ENCODE results near the gene FMO5.
"Not testable (repeated sequence)": the region's sequence is repeated elsewhere in the genome, so short reads cannot be mapped to it uniquely, and the experiment has no call there.

The FMO5 gene

DNA sequence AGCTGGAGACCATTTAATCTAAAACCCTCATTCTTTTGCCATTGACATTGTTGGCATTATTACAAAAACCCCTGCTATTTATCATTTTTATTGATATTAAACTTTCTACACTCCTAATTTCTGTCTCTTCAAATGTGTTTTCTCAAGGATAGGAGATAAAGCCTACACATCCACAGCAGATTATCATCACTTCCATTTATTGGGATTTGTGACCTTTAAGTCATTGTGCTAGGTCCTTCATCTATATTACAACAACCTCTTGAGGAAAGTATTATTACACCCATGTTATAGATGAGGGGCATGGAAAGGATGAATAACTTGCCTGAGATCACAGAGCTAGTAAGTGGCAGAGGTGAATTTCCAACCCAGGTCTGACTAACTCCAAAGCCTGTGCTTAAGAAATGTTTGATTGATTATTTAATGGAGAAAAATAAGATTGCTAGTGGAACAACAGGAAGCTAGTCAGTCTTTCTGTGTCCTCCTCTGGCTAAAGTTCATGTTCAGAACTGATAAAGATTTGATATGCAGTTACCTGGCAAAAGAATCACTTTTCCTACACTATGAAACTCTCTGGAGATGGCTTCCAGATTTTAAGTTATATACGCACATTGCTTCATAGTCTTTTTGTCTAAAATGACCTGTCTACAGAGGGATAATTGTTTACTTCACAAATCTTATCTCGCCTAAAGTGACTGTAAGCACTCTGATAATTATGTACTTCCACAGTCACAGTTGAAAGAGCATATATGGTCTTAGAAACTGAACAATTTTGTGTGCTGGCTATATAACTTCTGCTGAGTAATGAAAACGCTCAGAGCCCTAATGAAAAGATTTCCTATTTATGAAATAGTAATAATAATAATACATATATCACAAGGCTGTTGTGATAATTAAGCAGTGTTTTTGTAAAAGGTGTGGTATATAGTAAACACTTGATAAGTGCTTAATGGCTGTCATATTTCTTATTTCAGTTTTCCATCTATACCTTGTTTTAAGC is 15.0 kb downstream of the FMO5 start:
- DNase-seq (ENCODE audit: low read depth in 2 of 2, low spot score in 1 of 2): no peak

DNA sequence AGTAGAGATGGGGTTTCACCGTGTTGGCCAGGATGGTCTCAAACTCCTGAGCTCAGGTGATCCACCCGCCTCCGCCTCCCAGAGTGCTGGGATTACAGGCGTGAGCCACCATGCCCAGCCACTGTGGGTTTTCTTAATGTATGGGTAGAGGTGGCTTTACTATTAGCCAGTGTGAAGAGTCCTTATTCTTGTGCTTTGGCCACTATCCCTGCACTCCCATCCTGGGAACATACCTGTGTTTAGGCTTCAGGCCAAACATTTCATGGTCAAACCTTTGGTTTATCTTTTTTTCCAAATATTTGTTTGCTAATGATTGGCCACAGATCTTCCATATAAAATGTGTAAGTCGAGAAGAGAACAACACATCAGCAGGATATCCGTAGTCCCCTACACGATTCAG is 16.5 kb downstream of the FMO5 start:
- DNase-seq (ENCODE audit: low read depth in 2 of 2, low spot score in 1 of 2): no peak

DNA sequence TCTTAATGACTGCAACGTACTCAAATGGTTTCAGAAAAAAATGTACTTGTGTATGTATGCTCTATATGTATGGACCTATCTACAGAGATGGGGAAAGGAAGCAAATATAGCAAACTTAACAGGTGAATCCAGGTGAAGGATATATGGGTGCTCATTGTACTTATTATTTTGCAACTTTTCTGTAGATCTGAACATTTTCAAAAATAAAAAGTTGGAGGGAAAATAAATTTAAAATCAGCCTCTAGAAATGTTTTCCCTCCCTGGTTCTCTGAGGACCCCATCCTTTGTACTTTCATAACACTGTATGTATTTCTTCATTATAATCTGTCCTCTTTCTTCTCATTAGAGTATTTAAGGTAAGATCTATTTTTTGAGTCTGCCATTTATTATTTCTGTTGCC is 17.9 kb downstream of the FMO5 start:
- no peak for DNase-seq (ENCODE audit: low read depth in 2 of 2, low spot score in 1 of 2)

GRCh38 chr1:147204080-147204479 is 21.1 kb downstream of the FMO5 start:
- no peak for DNase-seq (ENCODE audit: low read depth in 2 of 2, low spot score in 1 of 2)

DNA sequence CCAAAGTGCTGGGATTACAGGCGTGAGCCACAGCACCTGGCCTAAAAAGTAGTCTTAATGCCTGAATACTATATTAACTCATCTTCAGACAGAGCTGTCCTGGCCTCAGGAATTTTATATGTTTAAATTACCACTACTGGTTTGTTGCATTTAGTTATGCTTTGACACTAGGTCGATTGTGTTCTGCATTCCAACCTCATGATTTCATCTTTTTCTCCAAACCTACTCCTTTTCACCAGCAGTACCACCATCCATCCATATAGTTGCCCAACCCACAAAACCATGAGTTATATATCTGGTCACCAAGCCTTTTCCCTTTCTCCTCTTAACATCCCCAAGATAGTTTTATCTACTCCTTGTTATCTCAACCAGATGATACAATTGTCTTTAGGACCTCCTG is 22.6 kb downstream of the FMO5 start:
- no peak for DNase-seq (ENCODE audit: low read depth in 2 of 2, low spot score in 1 of 2)

GRCh38 chr1:147201786-147202185 is 23.4 kb downstream of the FMO5 start:
- DNase-seq (ENCODE audit: low read depth in 2 of 2, low spot score in 1 of 2): no peak

GRCh38 chr1:147201276-147201675 is 23.9 kb downstream of the FMO5 start:
- DNase-seq (ENCODE audit: low read depth in 2 of 2, low spot score in 1 of 2): no peak

GRCh38 chr1:147197324-147197723 is 27.8 kb downstream of the FMO5 start:
- DNase-seq (ENCODE audit: low read depth in 2 of 2, low spot score in 1 of 2): not testable (repeated sequence)

- no peak for DNase-seq (ENCODE audit: low read depth in 2 of 2, low spot score in 1 of 2)
Observed at GRCh38 chr1:147189514-147189913, 35.6 kb downstream of the FMO5 start.

DNA sequence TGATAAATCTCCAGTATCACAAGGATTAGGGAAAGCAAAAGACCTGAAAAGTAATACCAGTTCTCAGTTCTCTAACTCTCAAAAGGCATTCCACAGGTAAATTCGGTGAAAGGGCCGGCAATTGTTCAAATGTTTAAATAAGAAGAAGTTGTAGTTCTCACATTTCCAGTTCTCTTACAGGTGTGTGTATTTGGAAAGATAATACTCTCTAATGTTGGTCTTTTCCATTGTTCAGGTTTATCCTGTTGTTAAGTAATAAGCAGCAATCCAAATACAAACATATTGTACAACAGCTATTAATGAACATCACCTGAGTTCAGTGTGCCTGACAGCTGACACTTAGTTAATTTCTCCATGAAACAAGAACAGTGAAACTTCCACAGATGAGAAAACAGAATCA is 39.7 kb downstream of the FMO5 start:
- no peak for DNase-seq (ENCODE audit: low read depth in 2 of 2, low spot score in 1 of 2)

GRCh38 chr1:147177611-147178380 is 47.3 kb downstream of the FMO5 start:
- DNase-seq (ENCODE audit: low read depth in 2 of 2, low spot score in 1 of 2): no peak

DNA sequence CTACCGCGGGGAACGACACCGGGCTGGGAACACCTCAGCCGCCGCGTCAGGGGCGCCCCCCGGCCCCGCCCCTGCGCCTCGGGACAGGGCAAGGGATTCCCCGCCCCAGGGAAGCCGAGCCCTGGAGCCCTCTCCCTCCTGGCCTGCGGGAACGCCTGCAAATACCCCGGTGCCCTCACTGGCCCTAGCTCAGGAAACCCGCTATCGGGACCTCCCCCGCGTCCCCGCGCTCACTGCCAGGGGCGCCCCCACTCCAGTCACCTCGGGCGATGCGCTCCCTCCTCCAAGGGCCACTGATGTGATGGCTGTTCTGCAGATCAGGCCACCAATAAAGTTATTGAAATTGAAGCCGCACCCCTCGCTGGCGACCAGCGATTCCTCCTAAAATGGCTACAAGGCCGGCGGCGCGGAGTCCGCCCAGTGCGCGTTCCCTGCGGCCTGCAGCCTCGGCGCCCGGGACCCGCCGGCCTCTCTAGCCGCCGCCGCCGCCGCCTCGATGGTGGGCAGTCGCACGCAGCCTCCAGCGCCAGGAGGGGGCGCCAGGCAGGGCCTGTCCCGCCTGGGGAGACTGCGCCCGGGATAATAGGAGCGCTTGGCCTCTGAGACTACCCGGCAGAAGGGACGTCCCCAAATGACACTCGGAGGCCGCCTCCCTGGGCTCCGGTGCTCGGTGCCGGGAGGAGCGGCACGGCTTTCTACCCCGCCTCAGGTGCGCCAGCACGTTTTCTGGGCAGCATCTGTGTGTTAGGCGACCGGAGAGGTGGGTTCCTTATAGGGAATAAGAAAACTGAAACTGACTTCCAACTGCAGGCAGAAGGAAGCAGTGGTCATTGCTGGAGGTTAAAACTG is 52.7 kb downstream of the FMO5 start, which contains the start of gene PRKAB2:
Gene PRKAB2 (minus strand): TSS at position 303 of the 849 bp plus-strand sequence. CDS start 326 bp downstream, outside the sequence.
- peak; percentile 70 to 77 for DNase-seq (ENCODE audit: low read depth in 2 of 2, low spot score in 1 of 2)

DNA sequence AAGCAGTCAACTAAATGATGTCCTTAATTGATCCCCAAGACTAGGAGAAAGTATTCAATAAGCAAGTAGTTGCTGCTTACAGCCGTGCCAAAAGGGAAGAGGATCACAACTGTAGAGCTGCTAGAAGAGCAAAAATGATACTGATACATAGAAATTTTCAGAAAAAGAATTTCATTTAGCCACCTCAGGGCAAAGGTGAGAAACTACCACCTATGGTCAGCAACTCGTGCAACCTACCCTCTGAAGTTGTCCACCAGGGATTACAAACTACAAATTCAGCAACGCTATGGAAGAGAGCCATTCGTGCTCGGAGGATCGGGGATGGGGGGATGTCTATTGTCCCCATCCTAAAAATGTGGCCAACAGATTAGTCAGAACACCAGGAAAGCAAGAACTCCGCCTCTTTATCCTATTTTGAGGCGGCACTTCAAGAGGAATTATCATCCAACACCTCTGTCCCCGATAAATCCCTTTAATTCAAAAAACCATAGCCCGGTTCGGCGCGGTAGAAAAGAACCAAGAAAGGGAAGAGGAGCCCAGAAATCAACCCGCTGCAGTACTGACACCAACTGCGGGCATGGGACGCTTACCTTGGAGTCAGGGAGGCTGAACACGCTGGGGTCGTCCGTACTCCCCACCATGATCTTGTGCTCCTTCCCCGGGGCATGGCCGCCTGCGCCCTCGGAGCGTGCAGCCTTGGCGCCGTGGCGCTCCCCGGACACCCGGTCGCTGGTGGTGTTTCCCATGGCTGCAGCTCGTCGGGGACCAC is 53.6 kb downstream of the FMO5 start:
- no peak for DNase-seq (ENCODE audit: low read depth in 2 of 2, low spot score in 1 of 2)

DNA sequence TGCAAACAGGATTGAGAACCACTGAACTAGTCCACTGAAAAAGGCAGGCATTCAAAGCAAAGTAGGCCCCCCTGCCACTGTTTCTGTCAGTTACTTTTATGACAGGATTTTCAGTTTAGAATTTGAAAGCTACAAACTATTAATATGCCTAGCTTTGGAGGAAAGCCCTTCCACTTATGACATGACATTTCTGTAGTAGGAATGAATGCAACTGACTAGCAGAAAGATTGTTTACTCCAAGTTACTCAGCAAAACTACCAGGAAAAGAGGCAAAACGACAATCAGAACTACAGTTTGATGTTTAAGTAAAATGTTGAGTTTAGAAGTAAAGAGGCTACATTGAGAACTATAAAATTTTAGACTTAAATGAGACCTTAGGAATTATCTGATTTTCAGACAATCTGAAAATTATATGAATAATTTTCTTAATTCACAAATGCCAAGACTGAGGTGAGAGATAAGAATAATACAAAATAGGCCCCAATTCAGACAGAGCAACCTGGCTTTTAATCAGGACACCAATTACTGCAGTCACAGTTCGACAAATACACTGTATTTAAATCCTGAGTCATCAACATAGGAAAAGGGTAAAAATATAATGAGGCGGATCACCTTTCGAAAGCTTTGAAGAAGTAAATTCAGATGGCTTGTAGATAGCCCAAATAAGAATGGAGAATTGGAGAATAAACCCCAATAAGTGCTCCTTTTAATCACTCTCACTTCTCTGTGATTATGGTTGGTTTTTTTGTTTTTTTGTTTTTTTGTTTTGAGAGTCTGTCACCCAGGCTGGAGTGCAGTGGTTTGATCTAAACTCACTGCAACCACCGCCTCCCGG is 55.1 kb downstream of the FMO5 start:
- no peak for DNase-seq (ENCODE audit: low read depth in 2 of 2, low spot score in 1 of 2)

DNA sequence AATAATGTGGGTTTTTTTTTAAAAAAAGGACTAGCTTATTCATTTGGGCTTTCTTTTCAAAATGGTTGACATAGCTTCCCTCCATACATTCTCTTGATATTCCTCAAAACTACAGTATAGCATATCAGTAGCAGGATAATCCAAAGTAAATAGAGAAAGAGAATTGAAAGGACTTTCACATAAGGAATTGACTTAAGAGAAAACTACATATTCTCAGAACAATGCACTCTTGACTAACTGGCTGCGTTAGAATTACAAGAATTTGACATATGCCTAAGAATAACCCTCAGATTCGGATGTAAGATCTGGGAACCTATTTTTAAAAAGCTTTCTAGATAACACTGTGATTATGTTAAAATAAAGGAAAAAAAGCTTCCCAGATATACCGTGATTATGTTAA is 56.0 kb downstream of the FMO5 start:
- no peak for DNase-seq (ENCODE audit: low read depth in 2 of 2, low spot score in 1 of 2)

- DNase-seq (ENCODE audit: low read depth in 2 of 2, low spot score in 1 of 2): no peak
Observed at GRCh38 chr1:147168626-147169058, 56.5 kb downstream of the FMO5 start.

DNA sequence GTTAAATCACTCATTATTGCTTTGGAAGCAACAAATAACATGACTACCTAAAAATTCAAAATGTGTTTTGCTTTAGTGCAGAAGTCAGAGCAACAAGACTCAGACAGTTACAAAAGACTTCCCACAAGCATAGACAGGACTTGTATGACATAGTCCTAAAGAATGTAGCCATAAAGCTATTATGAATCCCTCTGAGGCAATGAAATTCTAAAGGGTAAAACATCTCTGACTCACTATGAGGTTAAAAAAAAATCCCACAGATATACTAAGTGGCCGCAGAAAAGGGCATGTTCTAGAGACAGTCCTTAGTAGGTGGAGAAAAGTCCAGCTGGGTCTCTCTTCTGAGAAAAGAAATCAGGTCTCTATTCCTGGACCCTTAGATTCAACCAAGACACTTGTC is 57.8 kb downstream of the FMO5 start:
- DNase-seq (ENCODE audit: low read depth in 2 of 2, low spot score in 1 of 2): no peak

DNA sequence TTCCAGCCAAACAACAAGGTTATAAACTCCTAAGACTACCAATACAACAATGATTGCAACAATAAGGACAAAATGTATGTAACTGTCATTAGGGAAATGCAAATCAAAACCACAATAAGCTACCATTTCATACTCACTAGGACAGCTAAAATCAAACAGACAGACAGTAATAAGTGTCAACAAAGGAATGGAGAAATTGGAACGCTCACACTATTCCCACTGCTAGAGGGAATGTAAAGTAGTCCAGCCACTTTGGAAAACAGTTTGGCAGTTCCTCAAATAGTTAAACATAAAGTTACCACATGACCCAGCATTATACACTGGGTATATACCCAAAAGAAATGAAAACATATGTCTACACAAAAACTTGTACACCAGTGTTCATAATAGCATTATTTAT is 62.1 kb downstream of the FMO5 start:
- no peak for DNase-seq (ENCODE audit: low read depth in 2 of 2, low spot score in 1 of 2)

DNA sequence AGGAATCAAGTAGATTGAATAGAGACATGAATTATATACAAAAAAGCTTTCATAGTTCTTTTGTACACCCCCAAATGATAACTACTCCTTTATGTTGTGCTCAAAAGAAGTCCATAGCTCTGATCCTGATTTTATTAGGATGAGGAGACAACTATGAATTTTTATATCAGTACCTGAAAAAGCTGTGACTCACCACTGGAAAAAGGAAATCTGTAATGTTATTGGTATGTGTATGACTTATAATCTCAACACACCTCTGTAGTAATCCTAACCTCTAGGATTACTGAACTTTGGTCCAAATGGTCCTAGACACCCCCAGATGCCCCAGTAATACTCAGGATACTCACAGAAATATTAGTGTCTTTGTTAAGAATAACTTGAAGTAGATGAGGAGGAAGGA is 63.0 kb downstream of the FMO5 start:
- no peak for DNase-seq (ENCODE audit: low read depth in 2 of 2, low spot score in 1 of 2)
